K562 (cell line): ENCODE data around the gene BHLHE23.

Experiments
- ADNP ChIP-seq: fragments of 200-800 bp; sonication (Bioruptor generic); IDR thresholded peaks from 2 replicates; pipeline ENCODE4 v1.6.1; 2016; ENCODE audit warnings: missing genetic modification characterization, missing compliant biosample characterization
- CHD2 ChIP-seq: IDR thresholded peaks from 2 replicates; pipeline ENCODE4 v1.6.1; 2011; ENCODE audit warnings: low read depth, low read length
- CREB1 ChIP-seq, 2 experiments: sonication (generic) in 1 of 2; formaldehyde crosslinking in 1 of 2; IDR thresholded peaks; 2 replicates each; pipeline versions ENCODE4 v1.6.1 to v1.8.0; 2012 to 2022; ENCODE audit warnings: inconsistent platforms in 1 of 2, mild to moderate bottlenecking in 1 of 2, missing genetic modification reagents in 1 of 2, moderate library complexity in 1 of 2
- EZH2 ChIP-seq: IDR thresholded peaks from 2 replicates; pipeline ENCODE4 v1.6.1; 2012; ENCODE audit warnings: low read depth, mild to moderate bottlenecking, inconsistent platforms, low read length, borderline replicate concordance
- FOXK1 ChIP-seq: sonication (generic); formaldehyde crosslinking; IDR thresholded peaks from 2 replicates; pipeline ENCODE4 v1.8.0; 2022; ENCODE audit warnings: missing genetic modification reagents, mild to moderate bottlenecking, borderline replicate concordance
- FOXM1 ChIP-seq, 2 experiments: fragments of 450-650 bp in 1 of 2; sonication (generic) in 1 of 2; formaldehyde crosslinking in 1 of 2; IDR thresholded peaks; 2 replicates each; pipeline versions ENCODE4 v1.6.1 to v1.9.0; 2017 to 2022; ENCODE audit warnings: low read depth in 2 of 2, mild to moderate bottlenecking in 2 of 2, missing genetic modification reagents in 1 of 2, moderate library complexity in 1 of 2
- KLF10 ChIP-seq: fragments of 250-450 bp; sonication (Bioruptor Pico); IDR thresholded peaks from 2 replicates; pipeline ENCODE4 v1.6.1; 2021; ENCODE audit warnings: matching md5 sums
- MAFF ChIP-seq: IDR thresholded peaks from 2 replicates; pipeline ENCODE4 v1.6.1; 2012; ENCODE audit warnings: low read length, improper control_type of control experiment
- MYC ChIP-seq, 2 experiments: fragments of 250-450 bp in 1 of 2; sonication (Bioruptor Pico) in 1 of 2; IDR thresholded peaks; 2 replicates each; pipeline versions ENCODE4 v1.5.1 to v1.6.1; 2012 to 2021; ENCODE audit warnings: low read depth in 2 of 2, borderline replicate concordance in 1 of 2, improper control_type of control experiment in 1 of 2, low read length in 1 of 2, mild to moderate bottlenecking in 1 of 2, moderate library complexity in 1 of 2
- RNF2 ChIP-seq: sonication (generic); IDR thresholded peaks from 2 replicates; pipeline ENCODE4 v1.6.1; 2016
- ZBTB1 ChIP-seq: sonication (generic); formaldehyde crosslinking; IDR thresholded peaks from 2 replicates; pipeline ENCODE4 v1.8.1; 2023; ENCODE audit warnings: missing genetic modification reagents, low read depth, mild to moderate bottlenecking, borderline replicate concordance
- TF ChIP-seq, protein P1 (sequence below): fragments of 450-650 bp; formaldehyde crosslinking; IDR thresholded peaks from 2 replicates; pipeline ENCODE4 v1.4.0; 2022; ENCODE audit warnings: missing genetic modification characterization
- TF ChIP-seq, protein P2 (sequence below), 3 experiments: IDR thresholded peaks in 2 of 3; conservative IDR thresholded peaks in 1 of 3; 2 replicates each; pipeline ENCODE4 v1.5.1; 2011 to 2012; ENCODE audit warnings: low read length in 3 of 3, mild to moderate bottlenecking in 3 of 3, control low read depth in 2 of 3, improper control_type of control experiment in 1 of 3, inconsistent platforms in 1 of 3, low read depth in 1 of 3, mixed read lengths in 1 of 3, moderate library complexity in 1 of 3; ENCODE audit not compliant: insufficient read depth in 2 of 3

DNA sequence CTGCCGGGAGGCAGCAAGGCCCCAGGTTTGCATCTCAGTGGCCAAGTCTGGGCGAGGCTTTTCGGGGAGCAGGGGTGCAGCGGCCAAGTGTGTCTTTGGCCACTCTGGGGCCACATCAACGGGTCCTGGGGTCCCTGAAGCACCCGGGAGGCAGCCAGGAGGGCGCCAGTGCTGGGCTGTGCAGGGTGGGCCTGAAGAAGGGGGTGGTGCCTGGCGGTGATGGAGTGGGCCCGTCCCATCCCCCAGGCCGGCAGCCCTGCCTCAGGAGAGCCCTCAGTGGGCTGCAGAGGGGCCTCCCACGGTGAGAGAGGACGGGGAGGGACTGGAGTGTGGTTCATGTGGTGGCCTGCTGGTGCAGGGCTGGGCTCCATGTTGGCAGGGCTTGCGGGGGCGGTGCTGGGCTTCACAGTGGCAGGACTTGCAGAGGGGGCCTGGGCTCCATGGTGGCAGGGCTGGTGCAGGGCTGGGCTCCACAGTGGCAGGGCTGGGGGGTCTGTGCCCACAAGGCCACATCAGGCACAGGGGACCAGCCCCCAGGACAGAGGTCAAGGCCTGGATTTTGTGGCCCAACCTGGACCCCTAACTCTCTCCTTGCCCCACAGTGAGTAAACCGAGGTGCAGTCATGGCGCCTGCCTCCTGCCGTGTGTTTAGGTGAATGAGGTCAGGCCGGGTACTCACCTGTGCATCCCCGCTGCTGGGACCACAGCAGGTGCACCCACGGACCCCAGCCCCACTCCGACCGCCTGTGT lies 10.5 kb upstream of the BHLHE23 start:
- TF ChIP-seq MAFF, result no peak
- TF ChIP-seq RNF2, result no peak
- no peak for TF ChIP-seq FOXM1 (IDR thresholded peaks at IDR 0.05; ENCODE audit: low read depth)
- TF ChIP-seq FOXM1 (CRISPR knock-in tag; IDR thresholded peaks at IDR 0.05; ENCODE audit: low read depth), result no peak
- no peak for TF ChIP-seq EZH2
- TF ChIP-seq, protein P1, sequence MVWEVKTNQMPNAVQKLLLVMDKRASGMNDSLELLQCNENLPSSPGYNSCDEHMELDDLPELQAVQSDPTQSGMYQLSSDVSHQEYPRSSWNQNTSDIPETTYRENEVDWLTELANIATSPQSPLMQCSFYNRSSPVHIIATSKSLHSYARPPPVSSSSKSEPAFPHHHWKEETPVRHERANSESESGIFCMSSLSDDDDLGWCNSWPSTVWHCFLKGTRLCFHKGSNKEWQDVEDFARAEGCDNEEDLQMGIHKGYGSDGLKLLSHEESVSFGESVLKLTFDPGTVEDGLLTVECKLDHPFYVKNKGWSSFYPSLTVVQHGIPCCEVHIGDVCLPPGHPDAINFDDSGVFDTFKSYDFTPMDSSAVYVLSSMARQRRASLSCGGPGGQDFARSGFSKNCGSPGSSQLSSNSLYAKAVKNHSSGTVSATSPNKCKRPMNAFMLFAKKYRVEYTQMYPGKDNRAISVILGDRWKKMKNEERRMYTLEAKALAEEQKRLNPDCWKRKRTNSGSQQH (CRISPR knock-in tag), result no peak
- no peak for TF ChIP-seq ADNP (tag)
- TF ChIP-seq FOXK1 (CRISPR knock-in tag), result no peak
- no peak for TF ChIP-seq CHD2
- TF ChIP-seq CREB1 (IDR thresholded peaks at IDR 0.05), result no peak
- TF ChIP-seq CREB1 (CRISPR knock-in tag; IDR thresholded peaks at IDR 0.05), result no peak
- TF ChIP-seq MYC (IDR thresholded peaks at IDR 0.05; ENCODE audit: low read depth, low read length), result no peak
- no peak for TF ChIP-seq MYC (CRISPR knock-in tag; IDR thresholded peaks at IDR 0.05; ENCODE audit: borderline replicate concordance, low read depth)
- TF ChIP-seq ZBTB1, result no peak
- TF ChIP-seq, protein P2, sequence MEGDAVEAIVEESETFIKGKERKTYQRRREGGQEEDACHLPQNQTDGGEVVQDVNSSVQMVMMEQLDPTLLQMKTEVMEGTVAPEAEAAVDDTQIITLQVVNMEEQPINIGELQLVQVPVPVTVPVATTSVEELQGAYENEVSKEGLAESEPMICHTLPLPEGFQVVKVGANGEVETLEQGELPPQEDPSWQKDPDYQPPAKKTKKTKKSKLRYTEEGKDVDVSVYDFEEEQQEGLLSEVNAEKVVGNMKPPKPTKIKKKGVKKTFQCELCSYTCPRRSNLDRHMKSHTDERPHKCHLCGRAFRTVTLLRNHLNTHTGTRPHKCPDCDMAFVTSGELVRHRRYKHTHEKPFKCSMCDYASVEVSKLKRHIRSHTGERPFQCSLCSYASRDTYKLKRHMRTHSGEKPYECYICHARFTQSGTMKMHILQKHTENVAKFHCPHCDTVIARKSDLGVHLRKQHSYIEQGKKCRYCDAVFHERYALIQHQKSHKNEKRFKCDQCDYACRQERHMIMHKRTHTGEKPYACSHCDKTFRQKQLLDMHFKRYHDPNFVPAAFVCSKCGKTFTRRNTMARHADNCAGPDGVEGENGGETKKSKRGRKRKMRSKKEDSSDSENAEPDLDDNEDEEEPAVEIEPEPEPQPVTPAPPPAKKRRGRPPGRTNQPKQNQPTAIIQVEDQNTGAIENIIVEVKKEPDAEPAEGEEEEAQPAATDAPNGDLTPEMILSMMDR (IDR thresholded peaks at IDR 0.05 in 2 of 3, conservative IDR thresholded peaks at IDR 0.05 in 1 of 3; ENCODE audit: insufficient read depth in 2 of 3, low read depth in 1 of 3, low read length in 3 of 3), result no peak
- no peak for TF ChIP-seq KLF10 (CRISPR knock-in tag)
